ENCODE measurements around the gene MYLK2.

The MYLK2 gene

GRCh38 chr20:31836853-31837608 is 17.9 kb downstream of the MYLK2 start:
- DNase-seq = no peak

- DNase-seq = no peak
Measured at GRCh38 chr20:31837896-31838397, 18.8 kb downstream of the MYLK2 start.

GRCh38 chr20:31838646-31839292 is 19.6 kb downstream of the MYLK2 start:
- no peak for DNase-seq

- no peak for DNase-seq
Measured at GRCh38 chr20:31839782-31840487, 20.8 kb downstream of the MYLK2 start.

GRCh38 chr20:31840906-31841816 is 22.0 kb downstream of the MYLK2 start:
- DNase-seq = no peak

- no peak for DNase-seq
Measured at GRCh38 chr20:31841928-31842327, 22.8 kb downstream of the MYLK2 start.

- no peak for DNase-seq
Measured at GRCh38 chr20:31842471-31843157, 23.5 kb downstream of the MYLK2 start.

- no peak for DNase-seq
Measured at GRCh38 chr20:31843288-31843687, 24.1 kb downstream of the MYLK2 start.

- DNase-seq = no peak
Measured at GRCh38 chr20:31843881-31844280, 24.7 kb downstream of the MYLK2 start.

GRCh38 chr20:31844737-31845299 is 25.7 kb downstream of the MYLK2 start:
- DNase-seq = no peak

GRCh38 chr20:31845300-31845863 is 26.2 kb downstream of the MYLK2 start, which contains the start of gene FOXS1:
Gene FOXS1 (minus strand): TSS chr20:31845604. CDS start chr20:31845542, 62 bp downstream.
- no peak for DNase-seq

- DNase-seq = no peak
Measured at GRCh38 chr20:31846793-31847138, 27.6 kb downstream of the MYLK2 start.

- DNase-seq = no peak
Measured at GRCh38 chr20:31848088-31848999, 29.2 kb downstream of the MYLK2 start.

GRCh38 chr20:31849306-31849930 is 30.3 kb downstream of the MYLK2 start:
- DNase-seq = no peak

- no peak for DNase-seq
Measured at GRCh38 chr20:31851240-31851955, 32.2 kb downstream of the MYLK2 start.

- no peak for DNase-seq
Measured at GRCh38 chr20:31853481-31853880, 34.3 kb downstream of the MYLK2 start.

GRCh38 chr20:31856516-31856915 is 37.4 kb downstream of the MYLK2 start:
- no peak for DNase-seq

GRCh38 chr20:31857861-31858759 is 39.0 kb downstream of the MYLK2 start:
- DNase-seq = no peak

Data from T-helper 9 cell (primary cell).